ENCODE measurements around the gene APLF. TPM values are rescaled to one million over a fixed set of nuclear protein-coding genes. Genes with fewer than 3 reads are reported as not detected.

The APLF gene
- total RNA-seq, 1 experiment from 2014 or later = 2.4 TPM

DNA sequence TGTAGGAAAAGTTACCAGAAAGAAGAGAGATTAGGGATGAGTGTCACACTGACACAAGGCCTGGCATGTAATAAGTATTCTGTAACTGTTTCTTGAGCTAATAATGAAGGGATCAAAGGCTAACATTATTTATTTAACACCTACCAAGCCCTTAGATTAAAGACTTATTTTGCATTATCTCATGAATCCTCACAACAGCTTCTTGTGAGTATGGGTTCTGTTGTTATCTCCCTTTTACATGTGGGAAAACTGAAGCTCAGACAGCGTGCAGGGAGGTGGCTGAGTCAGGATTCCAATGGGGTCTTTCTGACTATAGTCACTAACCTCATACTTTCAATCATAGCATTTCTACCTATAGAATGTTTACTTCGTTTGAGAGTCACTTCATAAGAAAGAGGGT is 97.0 kb downstream of the APLF start:
- Histone ChIP-seq H3K4me3 (ENCODE audit: low read length) (no peak overlapping the region), H3K79me2 (ENCODE audit: low read length) (no peaks in the 10 kb centered on the region), H3K36me3 (ENCODE audit: low read depth, low read length) (no peaks in the 10 kb centered on the region), H3K27ac (ENCODE audit: low read length) (no peak overlapping the region), H3K9me2 (replicated peaks; ENCODE audit: low read length) (no peaks in the 10 kb centered on the region), H3F3A (ENCODE audit: low read length, unreplicated experiment) (no peaks in the 10 kb centered on the region), H3K4me1 (ENCODE audit: insufficient read depth, low read length) (peaks cover 45% of the 10 kb centered on the region), H3K4me2 (ENCODE audit: low read length) (no peak overlapping the region), H3K9me3 (ENCODE audit: low read length) (no peaks in the 10 kb centered on the region), H4K20me1 (ENCODE audit: low read length) (no peaks in the 10 kb centered on the region), H2AFZ (ENCODE audit: low read length) (no peak overlapping the region), H3K27me3 (ENCODE audit: low read length) (no peaks in the 10 kb centered on the region), H3K9ac (ENCODE audit: low read length) (no peak overlapping the region)
- no TSS peak for BruUV-seq (replicated peaks)
- no peak for DNase-seq
- intact Hi-C loops (cut with micrococcal nuclease) = no loop called here
- TF ChIP-seq EZH2 (IDR thresholded peaks at IDR 0.05; ENCODE audit: low read length, unreplicated experiment) = no peak
- TF ChIP-seq EZH2phosphoT487 (IDR thresholded peaks at IDR 0.05; ENCODE audit: borderline replicate concordance, low read length) = no peak
- TF ChIP-seq, protein P1, sequence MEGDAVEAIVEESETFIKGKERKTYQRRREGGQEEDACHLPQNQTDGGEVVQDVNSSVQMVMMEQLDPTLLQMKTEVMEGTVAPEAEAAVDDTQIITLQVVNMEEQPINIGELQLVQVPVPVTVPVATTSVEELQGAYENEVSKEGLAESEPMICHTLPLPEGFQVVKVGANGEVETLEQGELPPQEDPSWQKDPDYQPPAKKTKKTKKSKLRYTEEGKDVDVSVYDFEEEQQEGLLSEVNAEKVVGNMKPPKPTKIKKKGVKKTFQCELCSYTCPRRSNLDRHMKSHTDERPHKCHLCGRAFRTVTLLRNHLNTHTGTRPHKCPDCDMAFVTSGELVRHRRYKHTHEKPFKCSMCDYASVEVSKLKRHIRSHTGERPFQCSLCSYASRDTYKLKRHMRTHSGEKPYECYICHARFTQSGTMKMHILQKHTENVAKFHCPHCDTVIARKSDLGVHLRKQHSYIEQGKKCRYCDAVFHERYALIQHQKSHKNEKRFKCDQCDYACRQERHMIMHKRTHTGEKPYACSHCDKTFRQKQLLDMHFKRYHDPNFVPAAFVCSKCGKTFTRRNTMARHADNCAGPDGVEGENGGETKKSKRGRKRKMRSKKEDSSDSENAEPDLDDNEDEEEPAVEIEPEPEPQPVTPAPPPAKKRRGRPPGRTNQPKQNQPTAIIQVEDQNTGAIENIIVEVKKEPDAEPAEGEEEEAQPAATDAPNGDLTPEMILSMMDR (conservative IDR thresholded peaks at IDR 0.05; ENCODE audit: low read depth, low read length) = no peak
- no peak for ATAC-seq
- POLR2A ChIA-PET (ENCODE audit: unreplicated experiment) = no interaction called here
- CTCF ChIA-PET = interaction anchor here (0.7 kb wide), 1 partner anchor 30 kb away, joined by 3 read pairs; no protein-coding TSS in a partner anchor

DNA sequence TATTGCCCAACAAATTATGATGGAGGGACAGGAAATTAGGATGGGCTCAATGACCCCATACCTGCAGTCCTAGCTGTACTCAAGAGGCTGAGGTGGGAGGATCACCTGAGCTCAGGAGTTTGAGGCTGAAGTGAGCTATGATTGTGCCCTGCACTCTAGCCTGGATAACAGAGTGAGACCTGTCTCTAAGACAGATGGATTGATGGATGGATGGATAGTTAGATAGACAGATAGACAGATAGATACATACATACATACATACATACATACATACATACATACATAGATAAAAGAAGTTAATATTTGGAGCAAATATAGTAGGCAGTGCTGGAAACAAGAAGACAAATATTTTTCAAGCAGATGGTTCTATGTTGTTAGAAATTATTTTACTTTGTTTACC is 97.9 kb downstream of the APLF start:
- DNase-seq = no peak
- Histone ChIP-seq H4K20me1 (ENCODE audit: low read length) (no peaks in the 10 kb centered on the region), H3K79me2 (ENCODE audit: low read length) (no peaks in the 10 kb centered on the region), H3K4me1 (ENCODE audit: insufficient read depth, low read length) (peaks cover 47% of the 10 kb centered on the region), H3K9ac (ENCODE audit: low read length) (no peak overlapping the region), H3K4me3 (ENCODE audit: low read length) (no peak overlapping the region), H3K27me3 (ENCODE audit: low read length) (no peaks in the 10 kb centered on the region), H3F3A (ENCODE audit: low read length, unreplicated experiment) (no peaks in the 10 kb centered on the region), H3K9me3 (ENCODE audit: low read length) (no peaks in the 10 kb centered on the region), H3K9me2 (replicated peaks; ENCODE audit: low read length) (no peaks in the 10 kb centered on the region), H3K36me3 (ENCODE audit: low read depth, low read length) (no peaks in the 10 kb centered on the region), H3K4me2 (ENCODE audit: low read length) (0 out of 2 replicates have a peak overlapping the region, but pooled peaks have one; percentile 5), H2AFZ (ENCODE audit: low read length) (no peak overlapping the region), H3K27ac (ENCODE audit: low read length) (peak overlapping the region; percentile 8)
- intact Hi-C loops (cut with micrococcal nuclease) = no loop called here
- TF ChIP-seq EZH2phosphoT487 (IDR thresholded peaks at IDR 0.05; ENCODE audit: borderline replicate concordance, low read length) (no peak), EZH2 (IDR thresholded peaks at IDR 0.05; ENCODE audit: low read length, unreplicated experiment) (no peak)
- TF ChIP-seq, protein P1 (conservative IDR thresholded peaks at IDR 0.05; ENCODE audit: low read depth, low read length) = no peak
- ChIA-PET POLR2A (ENCODE audit: unreplicated experiment) (no interaction called here), CTCF (interaction anchor here (0.6 kb wide), 1 partner anchor 39 kb away, joined by 3 read pairs; no protein-coding TSS in a partner anchor)
- TSS peak; percentile 43 for BruUV-seq (replicated peaks)
- no peak for ATAC-seq

DNA sequence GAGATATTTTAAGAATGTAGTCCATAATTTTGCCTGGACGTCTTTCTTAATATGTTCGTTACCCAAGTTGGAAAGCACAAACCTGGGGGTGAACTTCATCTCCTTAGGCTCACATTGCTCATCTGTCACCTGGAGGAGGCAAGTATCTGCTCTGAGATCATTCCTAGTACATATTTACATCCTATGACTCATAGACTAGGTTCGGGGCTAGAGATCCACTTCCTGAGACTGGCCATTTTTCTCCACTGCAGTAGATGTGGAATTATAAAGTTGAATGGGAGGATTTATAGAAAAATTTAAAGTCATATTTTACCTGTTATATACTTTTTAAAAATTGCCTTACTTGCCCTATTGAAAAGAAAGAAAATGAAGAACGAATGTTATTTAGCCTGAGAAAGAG is 98.5 kb downstream of the APLF start:
- Histone ChIP-seq H3K9me3 (ENCODE audit: low read length) (no peaks in the 10 kb centered on the region), H3K79me2 (ENCODE audit: low read length) (no peaks in the 10 kb centered on the region), H3K27ac (ENCODE audit: low read length) (peak overlapping the region; percentile 56), H4K20me1 (ENCODE audit: low read length) (no peaks in the 10 kb centered on the region), H3K4me3 (ENCODE audit: low read length) (no peak overlapping the region), H3F3A (ENCODE audit: low read length, unreplicated experiment) (no peaks in the 10 kb centered on the region), H3K4me2 (ENCODE audit: low read length) (peak overlapping the region; percentile 21), H3K9me2 (replicated peaks; ENCODE audit: low read length) (no peaks in the 10 kb centered on the region), H3K4me1 (ENCODE audit: insufficient read depth, low read length) (peaks cover 45% of the 10 kb centered on the region), H3K27me3 (ENCODE audit: low read length) (no peaks in the 10 kb centered on the region), H3K36me3 (ENCODE audit: low read depth, low read length) (no peaks in the 10 kb centered on the region), H2AFZ (ENCODE audit: low read length) (no peak overlapping the region), H3K9ac (ENCODE audit: low read length) (no peak overlapping the region)
- no TSS peak for BruUV-seq (replicated peaks)
- peak; percentile 94 for ATAC-seq
- DNase-seq = peak; percentile 87
- ChIA-PET CTCF (interaction anchor here (0.6 kb wide), 1 partner anchor 39 kb away, joined by 3 read pairs; no protein-coding TSS in a partner anchor), POLR2A (ENCODE audit: unreplicated experiment) (no interaction called here)
- no peak for TF ChIP-seq EZH2 (IDR thresholded peaks at IDR 0.05; ENCODE audit: low read length, unreplicated experiment)
- no peak for TF ChIP-seq EZH2phosphoT487 (IDR thresholded peaks at IDR 0.05; ENCODE audit: borderline replicate concordance, low read length)
- TF ChIP-seq, protein P1 (conservative IDR thresholded peaks at IDR 0.05; ENCODE audit: low read depth, low read length) = no peak
- intact Hi-C loops (cut with micrococcal nuclease) = no loop called here
